Small intestine (tissue), 7 donors: ENCODE data around the gene OGFOD2. TPM values are rescaled to one million over a fixed set of nuclear protein-coding genes. Genes with fewer than 3 reads are reported as not detected.
A peak's percentile ranks its signal among the peaks of the same experiment; 100 is the strongest.

Experiments used
- DNase-seq, 2 donors: peaks; one replicate each; pipeline versions ENCODE4 v3.0.0 to v3.0.0-alpha.2; 2013
- FAIRE-seq: peaks from 2 replicates; lab custom pipeline; 2012; peaks lifted over from hg19 to GRCh38; lab: Jason Lieb, UNC
- H3K27ac ChIP-seq, 3 donors: one replicate each; pipeline ENCODE4 v1.5.1; 2013; ENCODE audit warnings: low read length in 2 of 3, mild to moderate bottlenecking in 2 of 3, control low read depth in 1 of 3, inconsistent platforms in 1 of 3, low read depth in 1 of 3, moderate library complexity in 1 of 3
- H3K27me3 ChIP-seq, 3 donors: one replicate each; pipeline ENCODE4 v1.6.1; 2013; ENCODE audit warnings: low read length in 3 of 3, inconsistent platforms in 1 of 3; ENCODE audit not compliant: control insufficient read depth in 3 of 3, insufficient read depth in 3 of 3
- H3K36me3 ChIP-seq, 3 donors: one replicate each; pipeline ENCODE4 v1.6.1; 2013; ENCODE audit warnings: low read length in 3 of 3, inconsistent platforms in 1 of 3, low read depth in 1 of 3, mild to moderate bottlenecking in 1 of 3, moderate library complexity in 1 of 3; ENCODE audit not compliant: control insufficient read depth in 3 of 3, insufficient read depth in 2 of 3
- H3K4me1 ChIP-seq, 3 donors: one replicate each; pipeline ENCODE4 v1.6.1; 2013; ENCODE audit warnings: low read length in 2 of 3, inconsistent platforms in 1 of 3, low read depth in 1 of 3, mild to moderate bottlenecking in 1 of 3, moderate library complexity in 1 of 3; ENCODE audit not compliant: control insufficient read depth in 3 of 3, insufficient read depth in 2 of 3
- H3K4me3 ChIP-seq, 3 donors: one replicate each; pipeline ENCODE4 v1.5.1; 2013; ENCODE audit warnings: low read length in 3 of 3, control low read depth in 1 of 3, inconsistent platforms in 1 of 3, low read depth in 1 of 3, mild to moderate bottlenecking in 1 of 3, moderate library complexity in 1 of 3
- H3K9me3 ChIP-seq, 2 donors: one replicate each; pipeline ENCODE4 v1.6.1; 2013; ENCODE audit warnings: low read depth in 1 of 2, low read length in 1 of 2; ENCODE audit not compliant: control insufficient read depth in 2 of 2, insufficient read depth in 1 of 2
- WGBS, 3 donors: extraction: QIAGEN DNeasy Blood & Tissue Kit; methylation state at CpG; one replicate each; pipeline ENCODE4 v1.1.7; 2013; 5-methylcytosine and 5-hydroxymethylcytosine counted together
- polyA plus RNA-seq, 4 donors: library from polyadenylated mRNA; stranded (reverse) in 3 of 4; unstranded in 1 of 4; fragments of 200-250 nt in 3 of 4; fragments of 120-200 nt in 1 of 4; gene quantifications; one replicate each; pipeline versions ENCODE4 v1.2.1 to v1.2.3, GENCODE V29; 2013
- donor health status: healthy with polysubstance abuse.
- donor health status: control.
- donor health status: control.
- donor health status: Bipolar disorder and iron deficiency.
- donor health status: healthy.

OGFOD2 gene
- polyA plus RNA-seq, 4 donors = 25.0 to 30.3 (median 27.4) TPM

DNA sequence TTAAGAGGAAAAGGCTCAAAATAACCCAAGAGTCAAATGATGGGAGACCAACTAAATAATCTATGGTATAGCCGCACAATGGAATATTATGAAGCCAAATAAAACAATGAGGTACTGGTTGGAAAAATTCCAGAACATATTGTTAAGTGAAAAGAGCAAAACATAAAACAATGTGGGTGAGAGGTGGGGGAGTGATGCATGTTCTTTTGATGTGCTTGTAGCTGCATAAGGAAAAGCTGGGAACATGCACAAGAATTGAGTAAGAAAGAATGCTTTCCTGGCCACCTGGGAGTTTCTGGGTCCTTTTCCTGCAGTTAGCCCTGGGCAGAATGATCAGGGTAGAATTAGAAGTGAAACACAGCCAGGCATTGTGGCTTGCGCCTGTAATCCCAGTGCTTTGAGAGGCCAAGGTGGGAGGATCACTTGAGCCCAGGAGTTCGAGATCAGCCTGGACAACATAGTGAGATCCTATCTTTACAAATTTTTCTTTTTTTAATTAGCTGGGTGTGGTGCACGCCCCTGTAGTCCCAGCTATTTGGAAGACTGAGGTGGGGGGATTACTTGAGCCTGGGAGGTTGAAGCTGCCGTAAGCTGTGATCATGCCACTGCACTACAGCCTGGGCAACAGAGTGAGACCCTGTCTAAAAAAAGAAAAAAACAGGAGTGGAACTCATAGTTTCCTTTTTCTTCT is 16.7 kb upstream of the OGFOD2 start:
- Histone ChIP-seq H3K4me3 (no peak overlapping the region), H3K9me3 (no peaks in the 10 kb centered on the region), H3K36me3 (peaks cover 0 to 19% (median 2%) of the 10 kb centered on the region in 3 donors), H3K27ac (no peak overlapping the region), H3K27me3 (no peaks in the 10 kb centered on the region), H3K4me1 (peaks cover 0 to 10% (median 4%) of the 10 kb centered on the region in 3 donors)
- WGBS, 3 donors = 91 to 92% (median 91%) methylated on average over 5 of the region's 5 CpGs
- DNase-seq = no peak
- FAIRE-seq = no peak

DNA sequence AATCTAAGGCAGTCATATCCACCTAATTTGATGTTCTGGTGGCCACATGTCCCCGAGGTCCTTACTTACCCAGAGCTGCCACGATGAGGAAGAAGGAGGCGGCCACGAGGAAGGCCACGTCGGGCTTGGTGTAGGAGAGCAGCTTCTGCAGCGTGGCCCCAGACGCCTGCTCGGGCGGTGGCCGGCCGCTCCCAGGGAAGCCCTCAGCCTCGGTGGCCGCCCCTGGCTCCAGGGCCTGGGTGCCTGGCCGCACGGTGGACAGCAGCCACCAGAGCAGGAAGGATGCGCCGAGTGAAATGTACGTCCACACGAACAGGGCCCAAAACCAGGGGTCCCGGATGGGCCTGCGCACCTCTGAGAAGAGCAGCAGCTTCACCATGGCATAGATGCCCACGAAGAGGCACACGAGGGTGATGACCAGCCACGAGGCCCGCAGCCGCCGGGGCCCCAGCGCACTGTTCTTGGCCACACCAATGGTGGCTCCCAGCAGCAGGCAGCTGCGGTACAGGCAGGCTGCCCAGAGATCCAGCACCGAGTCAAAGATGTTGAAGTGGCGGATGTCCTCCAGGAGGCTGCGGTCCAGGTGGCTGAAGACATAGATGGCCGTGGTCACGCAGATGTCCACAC is 15.4 kb upstream of the OGFOD2 start:
- H3K4me1 ChIP-seq = peaks cover 0 to 15% (median 4%) of the 10 kb centered on the region in 3 donors
- H3K27ac ChIP-seq = no peak overlapping the region
- FAIRE-seq = no peak
- H3K27me3 ChIP-seq = no peaks in the 10 kb centered on the region
- H3K36me3 ChIP-seq = peaks cover 0 to 19% (median 2%) of the 10 kb centered on the region in 3 donors
- no peak overlapping the region for H3K4me3 ChIP-seq
- 92 to 94% (median 94%) methylated on average over 32 to 35 of the region's 35 CpGs for WGBS, 3 donors
- DNase-seq = no peak
- H3K9me3 ChIP-seq = no peaks in the 10 kb centered on the region

GRCh38 chr12:122960193-122960569 is 14.9 kb upstream of the OGFOD2 start:
- DNase-seq (no peak), FAIRE-seq (no peak)
- Histone ChIP-seq H3K9me3 (no peaks in the 10 kb centered on the region), H3K27me3 (no peaks in the 10 kb centered on the region), H3K4me3 (no peak overlapping the region), H3K36me3 (peaks cover 0 to 19% (median 2%) of the 10 kb centered on the region in 3 donors), H3K4me1 (peaks cover 0 to 17% (median 4%) of the 10 kb centered on the region in 3 donors), H3K27ac (no peak overlapping the region)
- WGBS, 3 donors = 90 to 93% (median 93%) methylated on average over 8 of the region's 8 CpGs

DNA sequence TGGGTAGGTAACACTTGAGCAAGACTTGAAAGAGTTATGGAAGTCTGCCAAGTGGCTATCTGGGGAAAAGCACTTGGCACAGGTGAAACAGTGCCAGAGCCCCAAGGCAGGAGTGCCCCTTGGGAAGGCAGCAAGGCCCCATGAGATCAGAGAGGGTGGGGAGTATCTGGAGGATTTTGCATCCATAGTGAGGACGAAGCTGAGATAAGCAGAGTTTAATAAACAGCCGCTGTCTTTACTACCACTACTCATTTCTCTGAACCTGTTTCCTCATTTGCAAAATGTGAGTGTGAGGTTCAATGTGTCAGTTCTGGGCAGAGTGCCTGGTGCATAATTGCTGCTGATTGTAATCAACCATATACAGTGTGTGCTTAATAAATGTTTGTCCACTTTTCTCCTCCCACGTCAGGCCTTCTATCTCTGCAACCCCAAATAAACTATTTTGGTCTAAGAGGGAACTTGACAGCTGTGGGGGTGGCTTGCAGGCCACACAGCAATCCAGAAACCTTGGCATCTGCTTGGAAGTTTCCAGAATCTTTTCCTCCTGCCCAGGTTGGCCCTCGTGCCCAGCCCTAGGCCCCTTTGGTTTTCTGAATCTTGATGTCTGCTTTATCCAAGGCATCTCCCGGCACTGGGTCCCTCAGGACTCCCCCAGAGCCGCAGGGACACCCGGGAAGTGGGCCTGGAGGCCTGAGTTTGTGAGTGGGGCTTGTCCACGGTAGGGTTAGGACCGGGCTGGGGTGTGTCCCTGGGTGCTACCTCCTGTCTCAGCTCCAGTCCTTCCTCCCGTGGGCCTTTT is 13.3 kb upstream of the OGFOD2 start:
- FAIRE-seq (no peak), DNase-seq (peak; percentile 65 to 93)
- Histone ChIP-seq H3K4me1 (peaks cover 3 to 28% (median 8%) of the 10 kb centered on the region in 3 donors), H3K27ac (peak overlapping the region; percentile 26 to 78 (median 71)), H3K9me3 (no peaks in the 10 kb centered on the region), H3K36me3 (peaks cover 0 to 18% (median 2%) of the 10 kb centered on the region in 3 donors), H3K27me3 (no peaks in the 10 kb centered on the region), H3K4me3 (no peak overlapping the region)
- 18 to 62% (median 37%) methylated on average over 10 of the region's 10 CpGs for WGBS, 3 donors

GRCh38 chr12:122963941-122964265 is 11.1 kb upstream of the OGFOD2 start:
- Histone ChIP-seq H3K4me1 (peaks cover 3 to 33% (median 8%) of the 10 kb centered on the region in 3 donors), H3K9me3 (no peaks in the 10 kb centered on the region), H3K36me3 (peaks cover 0 to 10% (median 0%) of the 10 kb centered on the region in 3 donors), H3K4me3 (no peak overlapping the region), H3K27ac (no peak overlapping the region), H3K27me3 (no peaks in the 10 kb centered on the region)
- DNase-seq = no peak
- WGBS, 3 donors = 22 to 47% (median 40%) methylated on average over 5 to 8 of the region's 8 CpGs
- FAIRE-seq = no peak

GRCh38 chr12:122964439-122965257 is 10.4 kb upstream of the OGFOD2 start:
- no peaks in the 10 kb centered on the region for H3K27me3 ChIP-seq
- no peak overlapping the region for H3K27ac ChIP-seq
- peaks cover 3 to 33% (median 8%) of the 10 kb centered on the region in 3 donors for H3K4me1 ChIP-seq
- no peaks in the 10 kb centered on the region for H3K9me3 ChIP-seq
- no peak for DNase-seq
- FAIRE-seq = no peak
- 74 to 85% (median 80%) methylated on average over 19 of the region's 19 CpGs for WGBS, 3 donors
- H3K4me3 ChIP-seq = no peak overlapping the region
- peaks cover 0 to 7% (median 0%) of the 10 kb centered on the region in 3 donors for H3K36me3 ChIP-seq

DNA sequence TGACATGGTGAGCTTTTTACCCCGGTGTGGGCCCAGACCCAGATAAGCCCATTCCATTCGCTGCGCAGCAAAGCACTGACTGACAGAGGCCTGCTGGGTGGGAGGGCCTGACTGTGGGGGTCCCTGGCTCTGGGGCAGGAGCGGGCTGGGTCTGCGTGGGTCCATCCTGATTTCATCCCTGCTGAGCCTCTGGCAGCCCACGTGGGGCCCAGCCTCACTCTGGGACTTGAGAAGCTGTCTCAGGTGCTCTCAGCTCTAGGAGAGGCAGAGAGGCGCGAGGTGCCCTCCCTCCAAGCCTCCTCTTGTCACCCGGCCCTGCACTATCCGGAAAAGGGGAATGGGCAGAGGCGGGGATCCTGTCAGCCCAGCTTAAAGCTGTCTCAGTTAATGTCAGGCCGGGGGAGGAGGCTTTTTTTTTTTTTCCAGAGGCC is 9.7 kb upstream of the OGFOD2 start:
- no peak for DNase-seq
- peaks cover 3 to 37% (median 8%) of the 10 kb centered on the region in 3 donors for H3K4me1 ChIP-seq
- peaks cover 0 to 2% (median 0%) of the 10 kb centered on the region in 3 donors for H3K36me3 ChIP-seq
- no peak for FAIRE-seq
- H3K27me3 ChIP-seq = no peaks in the 10 kb centered on the region
- peak overlapping the region in 1 of 3 donors; percentile 67 for H3K4me3 ChIP-seq
- WGBS, 3 donors = 58 to 61% (median 61%) methylated on average over 12 of the region's 12 CpGs
- H3K9me3 ChIP-seq = no peaks in the 10 kb centered on the region
- H3K27ac ChIP-seq = no peak overlapping the region
